Measurements from ENCODE around the gene ZNF446. TPM values are rescaled to one million over a fixed set of nuclear protein-coding genes. Genes with fewer than 3 reads are reported as not detected.
"Not testable (repeated sequence)": the region's sequence is repeated elsewhere in the genome, so short reads cannot be mapped to it uniquely, and the experiment has no call there.

The ZNF446 gene
- total RNA-seq, 1 experiment from 2014 or later: 9.7 TPM

DNA sequence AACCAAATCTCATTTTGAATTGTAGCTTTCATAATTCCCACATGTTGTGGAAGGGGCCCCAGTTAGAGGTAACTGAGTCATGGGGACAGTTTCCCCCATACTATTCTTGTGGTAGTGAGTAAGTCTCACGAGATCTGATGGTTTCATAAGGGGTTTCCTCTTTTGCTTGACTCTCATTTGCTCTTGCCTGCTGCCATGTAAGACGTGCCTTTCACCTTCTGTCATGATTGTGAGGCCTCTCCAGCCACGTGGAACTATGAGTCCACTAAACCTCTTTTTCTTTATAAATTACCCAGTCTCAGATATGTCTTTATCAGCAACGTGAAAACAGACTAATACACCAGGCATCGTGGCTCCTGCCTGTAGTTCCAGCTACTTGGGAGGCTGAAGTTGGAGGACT lies 26.2 kb upstream of the ZNF446 start:
- H3K27me3 ChIP-seq (replicated peaks; ENCODE audit: control insufficient read depth, insufficient read depth, low read length); H3K36me3 ChIP-seq (ENCODE audit: control insufficient read depth, insufficient read depth, low read length); H3K4me3 ChIP-seq (ENCODE audit: low read depth, low read length); BruUV-seq (replicated peaks); H3K4me1 ChIP-seq; POLR2A ChIA-PET; H3K27me3 Mint-ChIP-seq (ENCODE audit: insufficient read depth, unreplicated experiment); CTCF ChIA-PET; H3K4me3 Mint-ChIP-seq (ENCODE audit: unreplicated experiment); H3K36me3 Mint-ChIP-seq (ENCODE audit: insufficient read depth, unreplicated experiment); H3K27ac Mint-ChIP-seq (ENCODE audit: unreplicated experiment); DNase-seq: not testable (repeated sequence)
- H3K9me3 Mint-ChIP-seq (ENCODE audit: unreplicated experiment): peaks cover 28% of the 10 kb centered on the region
- intact Hi-C loops (cut with micrococcal nuclease; ENCODE audit: unreplicated experiment): loop anchor here (2.0 kb wide), 1 partner anchor 17 kb away; the partner anchor contains the start of gene ZNF324
- peaks cover 19% of the 10 kb centered on the region for H3K4me1 Mint-ChIP-seq (ENCODE audit: low read depth, unreplicated experiment)
- H3K9me3 ChIP-seq: peaks cover 31% of the 10 kb centered on the region

DNA sequence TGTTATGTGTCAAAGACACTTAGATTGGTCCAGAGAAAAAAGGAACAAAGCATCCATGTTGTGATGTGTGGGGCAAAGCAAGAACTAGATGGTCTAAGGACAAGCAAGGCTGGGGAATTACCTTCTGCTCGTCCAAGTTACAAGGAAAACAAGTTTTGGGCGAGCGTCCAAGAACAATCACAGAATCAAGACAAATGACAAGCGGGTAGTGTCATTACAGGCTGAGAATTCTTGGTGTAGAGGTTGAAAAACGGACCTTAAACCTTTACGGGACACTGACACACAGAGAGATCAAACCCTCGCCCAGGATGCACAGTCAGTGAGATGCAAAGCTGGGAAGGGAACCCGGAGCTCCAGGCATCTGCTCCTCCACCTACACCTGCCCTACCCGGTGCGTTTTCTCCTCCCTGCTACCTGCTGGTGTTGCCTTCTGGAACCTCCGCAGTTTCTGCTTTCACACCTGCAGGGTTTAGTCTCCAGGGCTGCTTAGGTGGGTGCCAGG lies 25.2 kb upstream of the ZNF446 start:
- TF ChIP-seq, protein P1, sequence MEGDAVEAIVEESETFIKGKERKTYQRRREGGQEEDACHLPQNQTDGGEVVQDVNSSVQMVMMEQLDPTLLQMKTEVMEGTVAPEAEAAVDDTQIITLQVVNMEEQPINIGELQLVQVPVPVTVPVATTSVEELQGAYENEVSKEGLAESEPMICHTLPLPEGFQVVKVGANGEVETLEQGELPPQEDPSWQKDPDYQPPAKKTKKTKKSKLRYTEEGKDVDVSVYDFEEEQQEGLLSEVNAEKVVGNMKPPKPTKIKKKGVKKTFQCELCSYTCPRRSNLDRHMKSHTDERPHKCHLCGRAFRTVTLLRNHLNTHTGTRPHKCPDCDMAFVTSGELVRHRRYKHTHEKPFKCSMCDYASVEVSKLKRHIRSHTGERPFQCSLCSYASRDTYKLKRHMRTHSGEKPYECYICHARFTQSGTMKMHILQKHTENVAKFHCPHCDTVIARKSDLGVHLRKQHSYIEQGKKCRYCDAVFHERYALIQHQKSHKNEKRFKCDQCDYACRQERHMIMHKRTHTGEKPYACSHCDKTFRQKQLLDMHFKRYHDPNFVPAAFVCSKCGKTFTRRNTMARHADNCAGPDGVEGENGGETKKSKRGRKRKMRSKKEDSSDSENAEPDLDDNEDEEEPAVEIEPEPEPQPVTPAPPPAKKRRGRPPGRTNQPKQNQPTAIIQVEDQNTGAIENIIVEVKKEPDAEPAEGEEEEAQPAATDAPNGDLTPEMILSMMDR (IDR thresholded peaks at IDR 0.05; ENCODE audit: insufficient read depth in 1 of 2, low read depth in 1 of 2, low read length in 1 of 2, severe bottlenecking in 1 of 2, unreplicated experiment in 1 of 2): no peak
- peak overlapping the region; percentile 43 for H3K4me3 ChIP-seq (ENCODE audit: low read depth, low read length)
- H3K4me1 ChIP-seq: peaks cover 3% of the 10 kb centered on the region; the same call in 1 of the 2 replicates
- peak overlapping the region; percentile 86 for H3K27ac Mint-ChIP-seq (ENCODE audit: unreplicated experiment)
- POLR2A ChIA-PET: interaction anchor here (1.2 kb wide), 1 partner anchor 42 kb away, joined by 14 read pairs; the partner anchor contains the start of gene ZNF584
- DNase-seq: no peak
- intact Hi-C loops (cut with micrococcal nuclease; ENCODE audit: unreplicated experiment): loop anchor here (1.0 to 2.0 kb wide), 2 partner anchors 16 to 43 kb away; partner anchors contain the start of genes ZNF324 and ZNF584
- no peaks in the 10 kb centered on the region for H3K36me3 ChIP-seq (ENCODE audit: control insufficient read depth, insufficient read depth, low read length)
- CTCF ChIA-PET: interaction anchor here (1.0 to 1.1 kb wide), 2 partner anchors 15 to 68 kb away, joined by 3 to 9 read pairs; partner anchors contain the start of gene ZBTB45
- H3K27me3 ChIP-seq (replicated peaks; ENCODE audit: control insufficient read depth, insufficient read depth, low read length): no peaks in the 10 kb centered on the region
- H3K4me1 Mint-ChIP-seq (ENCODE audit: low read depth, unreplicated experiment): peaks cover 19% of the 10 kb centered on the region
- no TSS peak for BruUV-seq (replicated peaks)
- peak overlapping the region; percentile 90 for H3K4me3 Mint-ChIP-seq (ENCODE audit: unreplicated experiment)
- no peaks in the 10 kb centered on the region for H3K27me3 Mint-ChIP-seq (ENCODE audit: insufficient read depth, unreplicated experiment)
- H3K36me3 Mint-ChIP-seq (ENCODE audit: insufficient read depth, unreplicated experiment): no peaks in the 10 kb centered on the region
- peaks cover 28% of the 10 kb centered on the region for H3K9me3 Mint-ChIP-seq (ENCODE audit: unreplicated experiment)
- peaks cover 31% of the 10 kb centered on the region for H3K9me3 ChIP-seq

DNA sequence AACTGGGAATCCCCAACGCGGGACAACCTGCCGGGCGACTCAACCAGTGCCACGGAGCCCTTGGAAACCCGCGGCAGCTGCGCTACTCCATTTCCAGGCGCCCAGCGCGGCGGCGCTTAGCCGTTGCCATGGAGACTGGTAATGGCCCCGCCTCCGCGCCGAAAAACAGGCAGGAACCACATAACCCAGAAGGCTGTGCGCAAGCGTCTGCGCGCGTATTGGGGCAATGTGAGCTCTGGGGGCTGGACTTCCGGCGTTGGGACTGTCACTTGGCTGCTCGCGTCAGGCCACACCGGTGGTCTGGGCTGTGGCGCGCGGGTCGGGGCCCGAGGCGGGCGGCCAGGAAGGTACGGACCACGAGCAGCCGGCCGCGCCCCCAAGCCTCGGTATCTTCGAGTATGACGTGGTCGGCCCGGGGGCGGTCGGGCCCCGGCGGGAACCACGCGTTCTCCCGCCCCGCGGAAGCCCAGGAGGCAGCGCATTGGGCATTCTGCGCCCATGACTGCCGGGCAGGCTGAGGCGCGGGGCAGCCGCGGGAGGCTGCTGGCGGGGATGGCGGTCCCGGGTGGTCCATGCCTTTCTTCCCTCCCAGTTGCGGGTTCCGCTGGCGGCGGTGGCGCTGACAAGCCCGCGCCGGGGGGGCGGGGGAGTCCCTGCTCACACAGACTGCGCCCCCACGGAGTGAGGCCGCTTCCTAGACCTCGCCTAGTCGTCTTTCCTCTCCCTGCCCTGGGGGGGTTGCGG lies 24.6 kb upstream of the ZNF446 start, which contains the start of gene ZNF324B:
TSS of gene ZNF324B (plus strand) at position 265 of the 744 bp plus-strand sequence. CDS start 2,080 bp downstream, outside the sequence.
- no TSS peak for BruUV-seq (replicated peaks)
- H3K27me3 Mint-ChIP-seq (ENCODE audit: insufficient read depth, unreplicated experiment): no peaks in the 10 kb centered on the region
- TF ChIP-seq, protein P1 (IDR thresholded peaks at IDR 0.05; ENCODE audit: insufficient read depth in 1 of 2, low read depth in 1 of 2, low read length in 1 of 2, severe bottlenecking in 1 of 2, unreplicated experiment in 1 of 2): no peak

More for the DNA sequence above, 24.6 kb upstream of the ZNF446 start, which contains the start of gene ZNF324B:
- Histone ChIP-seq H3K27me3 (replicated peaks; ENCODE audit: control insufficient read depth, insufficient read depth, low read length) (no peaks in the 10 kb centered on the region), H3K4me3 (ENCODE audit: low read depth, low read length) (peak within 1 kb of the TSS; percentile 72), H3K9me3 (peaks cover 31% of the 10 kb centered on the region), H3K36me3 (ENCODE audit: control insufficient read depth, insufficient read depth, low read length) (no peaks in the 10 kb centered on the region), H3K4me1 (peaks cover 3% of the 10 kb centered on the region; the same call in 1 of the 2 replicates)
- Mint-ChIP-seq H3K27ac (ENCODE audit: unreplicated experiment) (peak within 1 kb of the TSS; percentile 86), H3K9me3 (ENCODE audit: unreplicated experiment) (peaks cover 25% of the 10 kb centered on the region), H3K4me1 (ENCODE audit: low read depth, unreplicated experiment) (peaks cover 19% of the 10 kb centered on the region), H3K36me3 (ENCODE audit: insufficient read depth, unreplicated experiment) (no peaks in the 10 kb centered on the region), H3K4me3 (ENCODE audit: unreplicated experiment) (peak within 1 kb of the TSS; percentile 90)
- ChIA-PET CTCF (interaction anchor here (0.5 to 1.1 kb wide), 3 partner anchors 16 to 68 kb away, joined by 3 to 9 read pairs (median 3); partner anchors contain the start of genes ZBTB45 and ZNF324), POLR2A (interaction anchor here (0.6 to 1.2 kb wide), 2 partner anchors 43 to 268 kb away, joined by 3 to 14 read pairs; partner anchors contain the start of gene ZNF584)
- intact Hi-C loops (cut with micrococcal nuclease; ENCODE audit: unreplicated experiment): loop anchor here (1.0 to 2.0 kb wide), 2 partner anchors 15 to 43 kb away; partner anchors contain the start of genes ZNF324 and ZNF584
- DNase-seq: peak; percentile 96 to 97

Measured in Caco-2 (cell line).